Measurements from ENCODE around the gene DLK1. TPM values are rescaled to one million over a fixed set of nuclear protein-coding genes. Genes with fewer than 3 reads are reported as not detected.

DLK1 gene
- total and polyA plus RNA-seq, 4 donors = 0.05 to 9.9 (median 1.2) TPM; not detected in 1

DNA sequence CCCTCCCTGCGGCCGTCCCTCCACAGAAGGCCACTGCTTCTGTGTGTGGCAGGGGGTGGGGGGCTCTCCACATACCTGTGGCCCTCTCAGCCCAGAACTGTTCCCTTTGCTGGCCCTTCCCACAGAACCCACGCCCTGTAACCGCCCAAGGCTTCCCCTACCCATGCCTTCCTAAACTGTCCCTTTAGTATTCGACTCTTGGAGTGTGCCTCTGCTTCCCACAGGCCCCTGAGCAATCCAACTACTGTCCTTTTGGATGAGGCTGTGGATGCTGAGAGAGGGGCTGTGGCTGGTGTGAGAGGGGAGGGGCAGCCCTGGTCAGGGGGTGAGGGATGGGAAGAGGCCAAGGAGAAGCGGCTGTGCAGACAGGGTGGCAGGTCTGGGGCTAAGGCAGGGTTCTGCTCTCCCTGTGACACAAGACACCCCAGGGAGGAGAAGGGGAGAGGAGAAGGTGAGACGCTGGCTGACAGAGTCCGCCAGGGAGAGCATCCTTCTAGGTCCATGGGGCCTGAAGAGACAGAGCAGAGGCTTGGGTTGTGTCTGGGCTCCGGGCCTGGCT, 46.0 kb downstream of the DLK1 start:
- 76 to 87% methylated on average over 9 of the region's 9 CpGs for WGBS, 2 donors
- peaks cover 0 to 10% (median 2%) of the 10 kb centered on the region in 4 donors for H3K9me3 ChIP-seq (ENCODE audit: control insufficient read depth in 4 of 4, insufficient read depth in 3 of 4, low read length in 3 of 4)
- H3K27ac ChIP-seq (ENCODE audit: low read depth in 1 of 2, low read length in 1 of 2) = no peak overlapping the region
- no peaks in the 10 kb centered on the region for H3K36me3 ChIP-seq (ENCODE audit: control insufficient read depth in 4 of 4, insufficient read depth in 4 of 4, low read length in 4 of 4)
- DNase-seq = no peak
- no peak for ATAC-seq (ENCODE audit: insufficient read depth, low FRiP score)
- H3K27me3 ChIP-seq (ENCODE audit: control insufficient read depth in 3 of 3, insufficient read depth in 3 of 3, low read length in 2 of 3) = peaks cover 0 to 3% (median under 1%) of the 10 kb centered on the region in 3 donors
- no peak overlapping the region for H3K4me3 ChIP-seq
- TF ChIP-seq CTCF (IDR thresholded peaks at IDR 0.05; ENCODE audit: control extremely low read depth, extremely low read depth) = no peak
- H3K4me1 ChIP-seq (ENCODE audit: control insufficient read depth in 5 of 5, insufficient read depth in 5 of 5, low read length in 5 of 5) = peaks cover 0 to 10% (median 0%) of the 10 kb centered on the region in 5 donors
- no peak overlapping the region for H3K9ac ChIP-seq (ENCODE audit: insufficient read depth in 1 of 2, low read length in 2 of 2)

DNA sequence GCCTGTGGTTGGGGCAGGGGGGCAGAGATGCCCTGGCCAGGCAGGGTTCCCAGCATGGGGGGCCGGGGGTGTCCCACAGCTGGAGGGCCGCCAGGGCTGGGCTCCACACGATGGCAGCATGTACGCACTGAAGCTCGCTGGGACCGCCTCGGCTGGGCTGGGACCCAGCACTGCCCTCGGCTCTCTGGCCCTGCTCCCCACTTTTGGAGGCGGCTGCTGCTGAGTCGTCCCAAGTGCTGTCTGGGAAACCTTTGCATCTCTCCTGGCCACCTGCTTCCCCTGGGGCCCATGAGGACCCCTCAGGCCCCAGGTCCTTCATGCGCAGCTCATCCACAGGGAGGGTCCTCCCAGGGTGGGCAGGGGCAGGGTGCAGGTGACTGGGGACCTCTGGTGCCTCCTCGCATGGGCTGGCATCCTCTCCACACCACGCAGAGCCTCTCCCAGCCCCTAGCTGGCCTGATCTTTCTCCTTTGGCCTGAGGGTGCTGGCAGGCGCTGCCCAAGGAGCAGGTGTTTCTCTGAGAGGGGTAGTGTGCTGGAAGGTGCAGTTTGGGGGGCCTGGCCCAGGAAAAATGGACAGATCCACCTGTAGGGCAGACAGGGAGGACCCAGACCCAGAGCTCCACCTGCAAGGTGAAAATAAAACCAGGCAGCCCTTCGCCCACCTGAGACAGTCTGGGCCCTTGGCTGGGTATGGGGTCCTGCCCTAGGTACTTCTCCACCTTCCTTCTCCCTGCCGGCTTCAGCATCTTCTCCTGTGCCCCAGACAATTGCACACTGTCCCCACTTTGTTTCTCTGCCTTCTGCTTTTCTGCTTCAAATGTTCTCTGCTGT, 46.9 kb downstream of the DLK1 start:
- no peak for TF ChIP-seq CTCF (IDR thresholded peaks at IDR 0.05; ENCODE audit: control extremely low read depth, extremely low read depth)
- peaks cover 0 to 10% (median 2%) of the 10 kb centered on the region in 4 donors for H3K9me3 ChIP-seq (ENCODE audit: control insufficient read depth in 4 of 4, insufficient read depth in 3 of 4, low read length in 3 of 4)
- H3K4me1 ChIP-seq (ENCODE audit: control insufficient read depth in 5 of 5, insufficient read depth in 5 of 5, low read length in 5 of 5) = peaks cover 0 to 10% (median 0%) of the 10 kb centered on the region in 5 donors
- no peak overlapping the region for H3K9ac ChIP-seq (ENCODE audit: insufficient read depth in 1 of 2, low read length in 2 of 2)
- DNase-seq (no peak), ATAC-seq (ENCODE audit: insufficient read depth, low FRiP score) (no peak)
- 89% methylated on average over 16 of the region's 16 CpGs for WGBS, 2 donors
- peaks cover 0 to 3% (median 0%) of the 10 kb centered on the region in 3 donors for H3K27me3 ChIP-seq (ENCODE audit: control insufficient read depth in 3 of 3, insufficient read depth in 3 of 3, low read length in 2 of 3)
- H3K4me3 ChIP-seq = no peak overlapping the region
- H3K27ac ChIP-seq (ENCODE audit: low read depth in 1 of 2, low read length in 1 of 2) = no peak overlapping the region
- H3K36me3 ChIP-seq (ENCODE audit: control insufficient read depth in 4 of 4, insufficient read depth in 4 of 4, low read length in 4 of 4) = no peaks in the 10 kb centered on the region

DNA sequence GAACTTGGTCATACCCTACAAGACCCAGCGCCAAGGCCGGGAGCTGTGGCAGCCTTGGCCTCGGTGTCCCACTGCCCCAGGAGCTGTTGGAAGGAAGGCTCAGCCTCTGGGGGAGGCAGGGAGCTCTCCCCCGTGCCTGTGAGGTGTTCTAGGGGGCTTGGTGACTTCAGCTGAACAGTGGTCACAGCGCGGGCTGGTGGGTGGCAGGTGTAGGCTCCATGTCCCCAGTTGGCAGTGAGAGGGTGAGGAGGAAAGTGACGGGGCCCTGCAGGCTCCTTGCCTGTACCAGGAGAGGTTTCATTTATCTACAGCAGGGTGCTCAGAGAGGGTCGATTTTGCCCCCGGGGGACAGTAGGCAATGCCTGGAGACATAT, 47.5 kb downstream of the DLK1 start:
- WGBS, 2 donors = 87 to 93% methylated on average over 9 of the region's 9 CpGs
- DNase-seq = no peak

More for the DNA sequence above, 47.5 kb downstream of the DLK1 start:
- TF ChIP-seq CTCF (IDR thresholded peaks at IDR 0.05; ENCODE audit: control extremely low read depth, extremely low read depth) = no peak
- Histone ChIP-seq H3K9ac (ENCODE audit: insufficient read depth in 1 of 2, low read length in 2 of 2) (no peak overlapping the region), H3K4me3 (no peak overlapping the region), H3K36me3 (ENCODE audit: control insufficient read depth in 4 of 4, insufficient read depth in 4 of 4, low read length in 4 of 4) (no peaks in the 10 kb centered on the region), H3K9me3 (ENCODE audit: control insufficient read depth in 4 of 4, insufficient read depth in 3 of 4, low read length in 3 of 4) (peaks cover 0 to 10% (median 2%) of the 10 kb centered on the region in 4 donors), H3K27ac (ENCODE audit: low read depth in 1 of 2, low read length in 1 of 2) (no peak overlapping the region), H3K4me1 (ENCODE audit: control insufficient read depth in 5 of 5, insufficient read depth in 5 of 5, low read length in 5 of 5) (peaks cover 0 to 10% (median 0%) of the 10 kb centered on the region in 5 donors), H3K27me3 (ENCODE audit: control insufficient read depth in 3 of 3, insufficient read depth in 3 of 3, low read length in 2 of 3) (peaks cover 0 to 3% (median 0%) of the 10 kb centered on the region in 3 donors)
- ATAC-seq (ENCODE audit: insufficient read depth, low FRiP score) = no peak

Measured in lung (tissue), 12 donors.